ENCODE results near the gene PDXP. TPM values are rescaled to one million over a fixed set of nuclear protein-coding genes. Genes with fewer than 3 reads are reported as not detected.

Gene PDXP
- total RNA-seq, 1 donor, result 5.8 TPM

- TF ChIP-seq CTCF (IDR thresholded peaks at IDR 0.05; ENCODE audit: extremely low read depth, low read depth, low read length), result no peak
- Histone ChIP-seq H3K4me2 (ENCODE audit: insufficient read depth, low read length) (no peak overlapping the region), H3K79me2 (ENCODE audit: insufficient read depth, low read length) (no peaks in the 10 kb centered on the region), H4K20me1 (ENCODE audit: insufficient read depth, low read length) (peaks cover 4% of the 10 kb centered on the region), H3K27ac (ENCODE audit: low read depth, low read length) (no peak overlapping the region), H3K9me3 (ENCODE audit: low read depth, low read length) (no peaks in the 10 kb centered on the region), H3K36me3 (ENCODE audit: insufficient read depth, low read length) (peaks cover 47% of the 10 kb centered on the region), H2AFZ (ENCODE audit: low read length) (no peak overlapping the region), H3K27me3 (ENCODE audit: insufficient read depth, low read length) (no peaks in the 10 kb centered on the region), H3K4me1 (ENCODE audit: insufficient read depth, low read length) (no peaks in the 10 kb centered on the region), H3K4me3 (ENCODE audit: insufficient read depth, low read length) (no peak overlapping the region)
- DNase-seq (ENCODE audit: insufficient read length, low spot score, missing footprints), result peak; percentile 45
These were observed 39.8 kb upstream of the PDXP start for GRCh38 chr22:37618674-37619073.

DNA sequence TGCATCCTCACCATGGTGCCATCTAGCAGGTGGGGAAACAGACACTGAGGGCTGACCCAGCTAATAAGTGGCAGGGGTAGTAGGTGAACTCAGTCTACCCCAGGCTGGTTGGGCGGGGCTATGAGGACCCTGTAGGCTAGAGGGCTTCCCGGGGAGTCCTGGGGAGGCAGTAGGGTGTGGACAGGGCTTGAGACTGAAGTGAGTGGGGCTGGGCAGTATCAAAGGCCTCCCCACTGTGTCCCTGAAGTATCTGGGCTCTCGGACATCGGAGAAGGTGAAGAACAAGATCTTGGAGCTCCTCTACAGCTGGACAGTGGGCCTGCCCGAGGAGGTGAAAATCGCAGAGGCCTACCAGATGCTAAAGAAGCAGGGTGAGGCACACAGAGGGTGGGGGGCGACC lies 38.5 kb upstream of the PDXP start:
- Histone ChIP-seq H3K36me3 (ENCODE audit: insufficient read depth, low read length) (peaks cover 51% of the 10 kb centered on the region), H4K20me1 (ENCODE audit: insufficient read depth, low read length) (peaks cover 4% of the 10 kb centered on the region), H3K4me2 (ENCODE audit: insufficient read depth, low read length) (no peak overlapping the region), H3K79me2 (ENCODE audit: insufficient read depth, low read length) (no peaks in the 10 kb centered on the region), H3K27ac (ENCODE audit: low read depth, low read length) (no peak overlapping the region), H3K27me3 (ENCODE audit: insufficient read depth, low read length) (no peaks in the 10 kb centered on the region), H3K4me1 (ENCODE audit: insufficient read depth, low read length) (no peaks in the 10 kb centered on the region), H3K9me3 (ENCODE audit: low read depth, low read length) (no peaks in the 10 kb centered on the region), H3K4me3 (ENCODE audit: insufficient read depth, low read length) (no peak overlapping the region), H2AFZ (ENCODE audit: low read length) (no peak overlapping the region)
- TF ChIP-seq CTCF (IDR thresholded peaks at IDR 0.05; ENCODE audit: extremely low read depth, low read depth, low read length), result no peak
- peak; percentile 65 for DNase-seq (ENCODE audit: insufficient read length, low spot score, missing footprints)

DNA sequence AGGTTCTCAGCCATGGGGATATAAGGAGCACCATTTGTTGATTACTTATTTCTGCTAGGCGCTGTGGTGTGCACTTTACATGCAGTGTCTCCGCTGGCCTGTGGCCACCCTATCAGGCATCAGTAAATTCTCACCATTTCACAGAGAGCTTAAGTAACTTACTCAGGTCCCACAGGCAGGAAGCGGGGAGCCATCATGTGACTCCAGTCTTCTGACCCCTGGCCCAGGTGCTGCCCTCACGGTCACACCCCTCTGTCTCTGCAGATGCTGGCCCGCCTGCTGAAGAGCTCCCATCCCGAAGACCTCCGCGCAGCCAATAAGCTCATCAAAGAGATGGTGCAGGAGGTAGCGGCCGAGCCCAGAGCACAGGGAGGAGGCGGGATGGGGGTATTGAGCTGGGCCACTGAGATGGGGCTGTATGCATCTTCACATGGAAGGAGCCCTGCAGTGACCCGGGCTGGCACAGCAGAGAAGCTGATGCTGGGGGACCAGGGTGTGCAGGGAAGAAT lies 37.1 kb upstream of the PDXP start:
- peak; percentile 35 for DNase-seq (ENCODE audit: insufficient read length, low spot score, missing footprints)
- no peak for TF ChIP-seq CTCF (IDR thresholded peaks at IDR 0.05; ENCODE audit: extremely low read depth, low read depth, low read length)
- peaks cover 4% of the 10 kb centered on the region for H4K20me1 ChIP-seq (ENCODE audit: insufficient read depth, low read length)
- H3K36me3 ChIP-seq (ENCODE audit: insufficient read depth, low read length), result peaks cover 53% of the 10 kb centered on the region
- no peak overlapping the region for H3K27ac ChIP-seq (ENCODE audit: low read depth, low read length)
- no peaks in the 10 kb centered on the region for H3K4me1 ChIP-seq (ENCODE audit: insufficient read depth, low read length)
- no peak overlapping the region for H2AFZ ChIP-seq (ENCODE audit: low read length)
- no peaks in the 10 kb centered on the region for H3K9me3 ChIP-seq (ENCODE audit: low read depth, low read length)
- H3K4me3 ChIP-seq (ENCODE audit: insufficient read depth, low read length), result no peak overlapping the region
- no peak overlapping the region for H3K4me2 ChIP-seq (ENCODE audit: insufficient read depth, low read length)
- no peaks in the 10 kb centered on the region for H3K27me3 ChIP-seq (ENCODE audit: insufficient read depth, low read length)
- no peaks in the 10 kb centered on the region for H3K79me2 ChIP-seq (ENCODE audit: insufficient read depth, low read length)

DNA sequence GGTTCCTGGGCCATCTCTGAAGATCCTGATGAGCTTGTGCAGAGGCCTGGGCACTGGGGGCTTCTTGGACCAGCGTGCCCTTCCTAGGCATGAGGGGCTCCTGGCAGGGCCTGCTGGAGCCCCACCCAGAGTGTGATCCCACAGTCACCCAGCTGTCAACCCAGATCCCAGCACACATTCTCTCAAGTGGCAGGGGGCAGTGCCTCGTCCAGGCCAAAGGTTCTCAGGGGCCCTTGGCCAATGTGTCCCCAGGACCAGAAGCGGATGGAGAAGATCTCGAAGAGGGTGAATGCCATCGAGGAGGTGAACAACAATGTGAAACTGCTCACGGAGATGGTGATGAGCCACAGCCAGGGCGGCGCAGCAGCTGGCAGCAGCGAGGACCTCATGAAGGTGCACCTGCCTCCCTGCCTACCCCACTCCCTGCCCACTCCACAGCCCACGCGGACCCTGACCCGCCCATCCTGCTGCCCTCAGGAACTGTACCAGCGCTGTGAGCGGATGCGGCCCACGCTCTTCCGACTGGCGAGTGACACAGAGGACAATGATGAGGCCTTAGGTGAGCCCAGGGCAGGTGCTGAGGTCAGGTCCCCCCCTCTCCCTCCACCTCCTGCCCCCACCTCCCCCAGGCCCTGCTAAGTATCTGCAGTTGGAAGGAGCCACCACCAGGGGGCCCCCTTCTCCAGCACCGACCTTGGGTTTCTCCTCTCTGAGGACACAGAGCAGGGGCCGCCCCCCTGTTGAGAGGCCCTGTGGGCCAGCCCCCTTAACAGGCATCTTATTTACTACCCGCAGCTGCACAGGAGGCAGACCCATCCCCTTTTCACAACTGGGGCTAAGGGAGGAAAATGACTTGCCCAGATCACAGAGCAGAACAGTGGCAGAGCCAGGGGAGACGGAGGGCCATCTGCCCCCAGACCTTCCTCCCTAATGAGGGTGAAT lies 35.2 kb upstream of the PDXP start:
- H3K4me1 ChIP-seq (ENCODE audit: insufficient read depth, low read length), result no peaks in the 10 kb centered on the region
- H3K4me3 ChIP-seq (ENCODE audit: insufficient read depth, low read length), result no peak overlapping the region
- peak; percentile 98 for DNase-seq (ENCODE audit: insufficient read length, low spot score, missing footprints)
- H2AFZ ChIP-seq (ENCODE audit: low read length), result no peak overlapping the region
- H3K27me3 ChIP-seq (ENCODE audit: insufficient read depth, low read length), result no peaks in the 10 kb centered on the region
- no peaks in the 10 kb centered on the region for H3K79me2 ChIP-seq (ENCODE audit: insufficient read depth, low read length)
- no peak overlapping the region for H3K27ac ChIP-seq (ENCODE audit: low read depth, low read length)
- peaks cover 39% of the 10 kb centered on the region for H3K36me3 ChIP-seq (ENCODE audit: insufficient read depth, low read length)
- peak; percentile 61 for TF ChIP-seq CTCF (IDR thresholded peaks at IDR 0.05; ENCODE audit: extremely low read depth, low read depth, low read length)
- peaks cover 4% of the 10 kb centered on the region for H4K20me1 ChIP-seq (ENCODE audit: insufficient read depth, low read length)
- H3K4me2 ChIP-seq (ENCODE audit: insufficient read depth, low read length), result no peak overlapping the region
- no peaks in the 10 kb centered on the region for H3K9me3 ChIP-seq (ENCODE audit: low read depth, low read length)
